Coronary artery (tissue), 2 donors: ENCODE data around the gene ABCD3.

Experiments
- DNase-seq: peaks from one replicate; pipeline ENCODE4 v3.0.0-alpha.2; 2017; ENCODE audit warnings: low spot score
- H3K27ac ChIP-seq, 2 donors: fragments of 200-600 bp; sonication (generic); one replicate each; pipeline ENCODE4 v1.5.1; 2016 to 2019
- H3K4me3 ChIP-seq: fragments of 200-600 bp; sonication (generic); 2 replicates; pipeline ENCODE4 v1.5.1; 2016; ENCODE audit warnings: mild to moderate bottlenecking, moderate library complexity
- TF ChIP-seq, protein P1 (sequence below): fragments of 200-600 bp; sonication (generic); IDR thresholded peaks from one replicate; pipeline ENCODE4 v1.5.1; 2019; ENCODE audit warnings: antibody characterized with exemption

ABCD3 gene

DNA sequence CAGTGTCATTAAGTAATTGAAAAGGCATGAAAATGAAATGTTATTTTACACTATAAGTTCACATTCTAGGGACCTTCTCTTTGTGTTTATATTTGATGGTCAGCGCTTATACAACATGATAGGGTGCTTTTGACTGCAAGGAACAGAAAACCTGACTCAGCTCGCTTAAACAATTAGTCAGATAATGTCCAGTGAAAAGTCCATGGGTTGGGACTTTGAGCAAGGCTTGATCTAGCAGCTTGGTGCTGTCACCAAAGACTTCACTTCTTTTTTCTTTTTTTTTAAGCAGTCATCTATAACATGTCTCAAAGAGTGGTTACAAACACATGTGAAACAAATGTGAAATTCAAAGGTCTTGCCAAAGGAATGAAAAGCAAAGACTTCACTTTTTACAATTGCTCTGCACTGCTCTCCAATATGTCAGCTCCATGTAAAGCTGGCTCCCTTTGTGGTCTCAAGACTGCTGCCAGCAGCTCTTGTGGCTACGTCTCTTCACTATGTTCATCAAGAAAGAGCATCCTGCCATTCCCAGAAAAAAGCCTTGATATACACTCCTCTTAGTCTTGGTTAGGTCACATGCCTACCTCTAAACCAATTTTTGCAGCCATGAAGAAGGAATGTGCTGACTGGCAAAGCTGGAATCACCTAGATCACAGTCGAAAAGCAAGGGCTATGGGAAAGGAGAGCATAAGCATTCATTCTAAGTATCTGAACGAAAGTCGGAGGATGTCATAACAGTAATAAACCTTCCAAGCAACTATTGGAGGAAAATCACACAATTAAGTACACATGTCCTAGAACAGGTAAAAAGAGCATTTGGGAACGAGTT lies 108.2 kb downstream of the ABCD3 start:
- DNase-seq = no peak
- H3K27ac ChIP-seq = no peak overlapping the region

DNA sequence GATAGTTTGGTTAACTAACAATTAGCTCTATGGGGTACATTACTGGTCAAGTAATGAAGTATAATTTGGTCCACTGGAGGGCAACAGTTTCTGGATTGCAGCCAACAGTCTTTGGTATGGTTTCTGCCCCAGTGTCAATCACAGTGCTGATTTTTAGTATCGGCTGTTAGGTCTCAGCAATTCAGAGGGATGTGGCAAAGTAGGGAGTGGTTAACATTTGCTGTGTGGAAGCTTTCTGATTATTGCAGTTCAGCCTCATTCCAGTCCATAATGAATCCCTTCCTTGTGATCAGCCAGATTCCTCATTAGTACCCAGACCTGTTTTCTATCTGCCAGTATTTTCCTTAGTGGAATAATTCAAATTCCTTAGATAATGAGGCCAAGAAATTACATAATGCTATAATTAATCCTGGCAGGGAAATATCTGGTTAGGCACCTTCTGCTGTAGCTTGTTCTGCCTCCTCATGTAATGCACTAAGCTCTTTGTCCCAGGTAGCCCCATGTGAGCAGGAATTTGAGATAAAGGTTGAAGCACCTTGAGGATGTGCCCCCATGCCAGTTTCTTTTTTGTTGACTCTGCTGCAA lies 109.3 kb downstream of the ABCD3 start:
- no peak overlapping the region for H3K4me3 ChIP-seq
- DNase-seq = no peak
- no peak overlapping the region for H3K27ac ChIP-seq
- TF ChIP-seq, protein P1, sequence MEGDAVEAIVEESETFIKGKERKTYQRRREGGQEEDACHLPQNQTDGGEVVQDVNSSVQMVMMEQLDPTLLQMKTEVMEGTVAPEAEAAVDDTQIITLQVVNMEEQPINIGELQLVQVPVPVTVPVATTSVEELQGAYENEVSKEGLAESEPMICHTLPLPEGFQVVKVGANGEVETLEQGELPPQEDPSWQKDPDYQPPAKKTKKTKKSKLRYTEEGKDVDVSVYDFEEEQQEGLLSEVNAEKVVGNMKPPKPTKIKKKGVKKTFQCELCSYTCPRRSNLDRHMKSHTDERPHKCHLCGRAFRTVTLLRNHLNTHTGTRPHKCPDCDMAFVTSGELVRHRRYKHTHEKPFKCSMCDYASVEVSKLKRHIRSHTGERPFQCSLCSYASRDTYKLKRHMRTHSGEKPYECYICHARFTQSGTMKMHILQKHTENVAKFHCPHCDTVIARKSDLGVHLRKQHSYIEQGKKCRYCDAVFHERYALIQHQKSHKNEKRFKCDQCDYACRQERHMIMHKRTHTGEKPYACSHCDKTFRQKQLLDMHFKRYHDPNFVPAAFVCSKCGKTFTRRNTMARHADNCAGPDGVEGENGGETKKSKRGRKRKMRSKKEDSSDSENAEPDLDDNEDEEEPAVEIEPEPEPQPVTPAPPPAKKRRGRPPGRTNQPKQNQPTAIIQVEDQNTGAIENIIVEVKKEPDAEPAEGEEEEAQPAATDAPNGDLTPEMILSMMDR = no peak

More for the DNA sequence above, 108.2 kb downstream of the ABCD3 start:
- TF ChIP-seq, protein P1 = no peak
- no peak overlapping the region for H3K4me3 ChIP-seq

DNA sequence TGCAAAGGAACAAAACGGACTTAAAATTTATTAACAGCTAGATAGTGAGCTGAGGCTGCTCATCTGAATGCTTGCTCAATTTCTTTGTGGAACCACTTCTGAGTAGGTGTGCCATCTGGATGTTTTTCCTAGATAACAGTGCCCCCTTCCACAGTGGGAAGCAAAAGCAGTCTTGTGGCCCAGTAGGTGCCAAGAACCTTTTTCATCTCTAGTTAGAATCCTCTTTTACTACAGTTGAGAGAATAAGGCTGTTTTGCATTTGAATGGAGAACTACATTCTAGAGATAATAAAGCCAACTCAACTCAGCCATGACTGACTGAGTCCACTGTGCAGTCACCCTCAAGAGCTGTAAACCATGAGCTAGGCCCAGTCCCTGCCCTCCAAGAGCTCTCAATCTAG lies 110.1 kb downstream of the ABCD3 start:
- no peak for DNase-seq
- H3K4me3 ChIP-seq = no peak overlapping the region

DNA sequence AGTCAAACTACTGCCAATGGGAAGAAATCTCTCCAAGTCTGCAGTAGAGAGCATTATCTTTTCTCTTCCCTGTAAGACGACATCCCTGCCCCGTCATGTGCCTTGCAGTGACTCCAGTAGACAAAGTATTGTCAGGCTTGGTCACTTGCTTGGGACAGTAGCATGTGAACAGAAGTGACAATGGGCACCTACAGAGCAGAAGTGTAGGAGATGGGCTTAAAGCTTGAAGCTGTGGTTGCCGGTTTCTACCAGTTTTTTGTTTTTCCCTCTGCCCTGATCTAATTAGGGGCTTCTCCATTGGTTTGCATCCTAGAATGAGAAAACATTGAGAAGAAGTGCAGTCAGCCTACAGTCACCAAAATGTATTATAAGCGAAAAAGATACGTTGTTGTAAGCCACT lies 110.6 kb downstream of the ABCD3 start:
- Histone ChIP-seq H3K4me3 (no peak overlapping the region), H3K27ac (no peak overlapping the region)
- no peak for DNase-seq
- TF ChIP-seq, protein P1 = no peak

More for the DNA sequence above, 110.1 kb downstream of the ABCD3 start:
- TF ChIP-seq, protein P1 = no peak
- H3K27ac ChIP-seq = no peak overlapping the region

DNA sequence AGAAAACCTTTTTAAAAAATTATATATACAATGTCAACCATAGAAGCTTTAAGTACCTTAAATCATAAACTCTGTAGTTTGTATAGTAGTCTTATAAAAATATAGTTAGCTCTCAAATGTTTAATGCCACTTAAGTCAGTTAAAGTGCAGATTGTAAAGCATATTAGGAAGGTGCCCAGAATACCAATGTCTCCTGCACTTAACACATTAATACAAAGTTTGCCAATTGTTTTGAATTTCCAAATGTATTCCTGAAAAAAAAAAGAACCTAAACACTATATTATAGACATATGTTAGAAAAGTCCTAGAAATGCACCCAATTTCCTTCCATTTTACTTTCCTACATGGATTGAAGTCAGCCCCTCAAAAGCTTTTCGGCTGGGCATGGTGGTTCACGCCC lies 111.2 kb downstream of the ABCD3 start:
- H3K27ac ChIP-seq = no peak overlapping the region
- DNase-seq = no peak
- TF ChIP-seq, protein P1 = no peak
- H3K4me3 ChIP-seq = no peak overlapping the region

DNA sequence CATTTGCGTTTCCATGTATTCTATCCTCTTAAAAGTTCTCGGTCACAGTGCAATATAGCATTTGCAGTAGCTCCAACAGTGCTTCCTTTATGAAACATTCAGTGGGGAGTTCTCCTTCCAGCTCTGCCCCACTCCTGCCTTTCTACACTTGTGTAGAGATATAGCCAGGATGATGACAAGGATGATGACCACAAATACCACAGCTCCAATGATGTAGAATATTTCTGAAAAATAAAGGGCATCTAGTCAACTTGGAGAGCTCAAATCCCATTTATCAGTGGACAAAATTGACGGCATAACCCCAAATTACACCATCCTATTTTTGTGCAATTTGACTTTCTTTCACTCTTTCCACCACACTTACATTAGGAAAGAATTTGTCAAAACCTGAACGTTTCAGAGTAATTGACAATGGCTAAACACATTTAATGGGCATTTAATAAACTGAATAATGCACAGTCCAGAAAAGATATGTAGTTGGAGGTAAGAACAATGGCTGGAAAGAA lies 112.2 kb downstream of the ABCD3 start:
- TF ChIP-seq, protein P1 = no peak
- no peak overlapping the region for H3K4me3 ChIP-seq
- H3K27ac ChIP-seq = no peak overlapping the region
- no peak for DNase-seq
